Activated T-cell treated with anti-CD3 and anti-CD28 coated beads, Interleukin-2, amount 50 U/mL, for 72 hours (primary cell): Measurements from ENCODE around the gene IL15RA. TPM values are rescaled to one million over a fixed set of nuclear protein-coding genes. Genes with fewer than 3 reads are reported as not detected.

Experiments
- ATAC-seq, 2 donors: fragments of 150-1000 bp; cut with Tn5 transposase; replicated peaks in 1 of 2; 2 replicates each; pipeline ENCODE4 v1.10.0; 2021; ENCODE audit warnings: moderate library complexity in 2 of 2, mild to moderate bottlenecking in 1 of 2
- DNase-seq, 2 donors: peaks; one replicate each; pipeline ENCODE4 v3.0.0; 2021 to 2022; ENCODE audit warnings: mixed read lengths in 1 of 2
- H3K27ac Mint-ChIP-seq: one replicate; pipeline ENCODE4 v1.8.0; 2022; ENCODE audit warnings: mild to moderate bottlenecking, moderate library complexity, mixed read lengths
- H3K27me3 Mint-ChIP-seq: one replicate; pipeline ENCODE4 v1.8.0; 2022; ENCODE audit warnings: low read depth, mixed read lengths
- H3K36me3 Mint-ChIP-seq, 2 donors: one replicate each; pipeline ENCODE4 v1.8.0; 2022; ENCODE audit warnings: mixed read lengths in 2 of 2, mild to moderate bottlenecking in 1 of 2; ENCODE audit not compliant: insufficient read depth in 2 of 2
- H3K4me1 Mint-ChIP-seq: one replicate; pipeline ENCODE4 v1.8.0; 2022; ENCODE audit warnings: low read depth, mixed read lengths
- H3K4me3 Mint-ChIP-seq, 2 donors: one replicate each; pipeline ENCODE4 v1.8.0; 2022; ENCODE audit warnings: mild to moderate bottlenecking in 2 of 2, mixed read lengths in 2 of 2, moderate library complexity in 2 of 2
- H3K9me3 Mint-ChIP-seq, 2 donors: one replicate each; pipeline ENCODE4 v1.8.0; 2022; ENCODE audit warnings: mixed read lengths in 2 of 2
- total RNA-seq, 2 donors: library from RNA; stranded (reverse); gene quantifications; one replicate each; pipeline ENCODE4 v1.2.3, GENCODE V29; 2022

IL15RA gene
- total RNA-seq, 2 donors from 2014 or later = 23.7 to 30.0 TPM

DNA sequence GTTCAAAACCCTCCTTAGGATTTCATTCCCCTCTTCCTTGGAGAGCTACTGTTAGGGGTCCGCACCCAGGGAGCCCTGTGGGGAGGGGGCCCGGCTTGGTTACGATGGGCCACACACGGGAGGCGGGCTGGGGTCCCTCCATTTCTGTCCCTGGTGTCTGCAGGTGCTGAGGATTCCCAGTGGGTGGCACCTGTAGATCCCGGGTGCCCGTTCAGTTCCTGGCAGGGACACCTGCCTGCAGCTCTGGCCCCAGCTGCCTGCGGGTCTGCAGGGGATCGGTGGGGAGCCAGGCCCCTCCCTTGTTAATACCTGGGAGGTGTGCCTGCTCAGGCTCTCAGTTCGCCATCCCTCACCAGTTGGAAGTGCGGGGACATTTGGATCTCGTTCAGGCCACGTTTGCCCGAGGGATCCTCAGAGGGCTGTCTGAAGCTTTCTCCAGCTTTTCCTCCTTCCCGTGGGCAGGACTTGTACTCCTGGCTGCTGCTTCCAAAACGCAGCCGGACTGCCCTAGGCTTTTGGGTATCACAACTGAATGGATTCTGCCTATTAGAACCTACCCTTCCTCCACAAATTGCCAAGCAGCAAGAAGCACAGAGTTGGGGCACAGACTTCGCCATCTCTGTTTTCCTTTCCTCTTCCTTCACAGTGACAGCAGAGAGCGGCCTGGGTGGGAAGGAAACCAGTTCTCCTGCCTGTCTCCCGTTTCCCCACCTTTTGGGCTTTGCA lies 22.3 kb upstream of the IL15RA start:
- peaks cover 31% of the 10 kb centered on the region for H3K4me1 Mint-ChIP-seq
- ATAC-seq (no peak), DNase-seq (no peak)
- H3K9me3 Mint-ChIP-seq = no peaks in the 10 kb centered on the region
- H3K27ac Mint-ChIP-seq = no peak overlapping the region
- H3K27me3 Mint-ChIP-seq = peaks cover 10% of the 10 kb centered on the region
- H3K36me3 Mint-ChIP-seq = no peaks in the 10 kb centered on the region
- H3K4me3 Mint-ChIP-seq = no peak overlapping the region

- H3K4me3 Mint-ChIP-seq = no peak overlapping the region
- no peak overlapping the region for H3K27ac Mint-ChIP-seq
- H3K27me3 Mint-ChIP-seq = peaks cover 10% of the 10 kb centered on the region
- H3K36me3 Mint-ChIP-seq = peaks cover 7 to 9% of the 10 kb centered on the region in 2 donors
- DNase-seq (no peak), ATAC-seq (no peak)
- peaks cover 7 to 8% of the 10 kb centered on the region in 2 donors for H3K9me3 Mint-ChIP-seq
- H3K4me1 Mint-ChIP-seq = peaks cover 5% of the 10 kb centered on the region
These were observed 19.4 kb upstream of the IL15RA start for GRCh38 chr10:5996696-5997095.

DNA sequence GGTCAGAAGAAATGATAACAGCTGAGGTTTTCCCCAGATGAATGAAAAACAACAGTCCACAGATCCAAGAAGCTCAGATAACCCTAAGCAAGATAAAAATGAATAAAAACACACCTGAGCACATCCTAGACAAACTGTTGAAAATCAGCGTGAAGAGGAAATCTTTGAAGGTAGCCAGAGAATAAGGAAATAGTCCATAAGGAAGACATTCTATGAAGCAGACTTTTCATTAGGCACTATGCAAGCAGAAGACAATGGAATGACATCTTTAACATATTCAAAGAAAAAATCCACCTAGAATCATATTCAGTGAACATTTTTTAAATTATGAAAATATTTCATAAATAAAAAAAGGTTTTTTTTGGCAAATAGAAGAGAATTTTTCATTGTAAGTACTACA lies 15.1 kb upstream of the IL15RA start:
- peaks cover 8 to 9% of the 10 kb centered on the region in 2 donors for H3K9me3 Mint-ChIP-seq
- ATAC-seq = no peak
- H3K27ac Mint-ChIP-seq = no peak overlapping the region
- no peak overlapping the region for H3K4me3 Mint-ChIP-seq
- H3K36me3 Mint-ChIP-seq = peaks cover 10 to 13% of the 10 kb centered on the region in 2 donors
- peaks cover 11% of the 10 kb centered on the region for H3K4me1 Mint-ChIP-seq
- no peaks in the 10 kb centered on the region for H3K27me3 Mint-ChIP-seq
- DNase-seq = no peak

- Mint-ChIP-seq H3K27me3 (peaks cover 6% of the 10 kb centered on the region), H3K36me3 (peaks cover 10 to 13% of the 10 kb centered on the region in 2 donors), H3K27ac (peak overlapping the region; percentile 36), H3K4me1 (peaks cover 12% of the 10 kb centered on the region), H3K4me3 (no peak overlapping the region), H3K9me3 (peaks cover 8 to 9% of the 10 kb centered on the region in 2 donors)
- DNase-seq (no peak), ATAC-seq (no peak)
These were observed 14.4 kb upstream of the IL15RA start for GRCh38 chr10:5991708-5992107.

DNA sequence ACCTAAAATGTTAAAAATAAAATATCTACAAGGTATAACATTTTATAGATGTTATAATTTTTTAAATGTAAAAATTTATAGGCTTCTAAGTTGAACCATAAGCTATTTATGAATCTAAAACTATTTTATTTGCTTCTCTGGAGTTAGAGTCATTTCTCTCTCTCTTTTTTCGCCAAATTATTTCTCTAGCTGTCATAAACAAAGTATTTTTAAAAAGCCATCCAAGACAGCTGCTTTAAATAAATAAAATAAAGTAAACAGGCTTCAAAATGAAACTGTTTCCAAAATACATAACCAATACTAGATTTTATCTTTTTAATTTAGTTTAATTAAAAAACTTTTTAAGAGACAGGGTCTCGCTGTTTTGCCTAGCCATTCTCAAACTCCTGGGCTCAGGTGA lies 12.4 kb upstream of the IL15RA start:
- H3K9me3 Mint-ChIP-seq = peaks cover 8 to 9% of the 10 kb centered on the region in 2 donors
- no peak for ATAC-seq
- no peak overlapping the region for H3K27ac Mint-ChIP-seq
- peaks cover 10 to 13% of the 10 kb centered on the region in 2 donors for H3K36me3 Mint-ChIP-seq
- H3K27me3 Mint-ChIP-seq = peaks cover 7% of the 10 kb centered on the region
- no peak overlapping the region for H3K4me3 Mint-ChIP-seq
- peaks cover 12% of the 10 kb centered on the region for H3K4me1 Mint-ChIP-seq
- no peak for DNase-seq

GRCh38 chr10:5988336-5988920 lies 11.1 kb upstream of the IL15RA start:
- no peak for DNase-seq
- Mint-ChIP-seq H3K36me3 (peaks cover 10 to 12% of the 10 kb centered on the region in 2 donors), H3K4me1 (peaks cover 12% of the 10 kb centered on the region), H3K27me3 (peaks cover 13% of the 10 kb centered on the region), H3K9me3 (peaks cover 8 to 9% of the 10 kb centered on the region in 2 donors), H3K4me3 (peak overlapping the region; percentile 23 to 28), H3K27ac (no peak overlapping the region)
- ATAC-seq = no peak

GRCh38 chr10:5987747-5988146 lies 10.4 kb upstream of the IL15RA start:
- H3K36me3 Mint-ChIP-seq = peaks cover 10% of the 10 kb centered on the region in 2 donors
- DNase-seq (no peak), ATAC-seq (peak; percentile 58 to 80)
- H3K27me3 Mint-ChIP-seq = peaks cover 17% of the 10 kb centered on the region
- no peak overlapping the region for H3K27ac Mint-ChIP-seq
- peak overlapping the region; percentile 23 to 28 for H3K4me3 Mint-ChIP-seq
- H3K4me1 Mint-ChIP-seq = peaks cover 12% of the 10 kb centered on the region
- peaks cover 8% of the 10 kb centered on the region in 2 donors for H3K9me3 Mint-ChIP-seq

DNA sequence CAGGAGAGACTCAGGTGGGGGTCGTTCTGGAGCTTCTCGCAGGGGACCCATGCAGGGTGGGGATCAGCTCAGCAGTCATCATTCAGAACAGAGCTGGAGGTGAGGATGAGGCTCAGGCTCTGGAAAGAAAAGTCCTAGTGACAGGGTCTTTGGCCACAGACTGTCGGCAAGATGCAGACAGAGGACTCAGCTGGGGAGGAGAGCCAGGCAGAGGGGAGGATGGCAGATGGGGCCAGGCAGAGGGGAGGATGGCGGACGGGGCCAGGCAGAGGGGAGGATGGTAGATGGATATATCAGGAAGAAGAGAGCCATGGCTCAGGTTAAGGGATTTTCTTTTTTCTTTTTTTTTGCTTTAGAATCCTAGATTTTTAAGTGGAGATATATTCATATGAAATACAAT lies 7.7 kb upstream of the IL15RA start:
- Mint-ChIP-seq H3K4me1 (peaks cover 12% of the 10 kb centered on the region), H3K4me3 (no peak overlapping the region), H3K36me3 (no peaks in the 10 kb centered on the region), H3K27me3 (peaks cover 26% of the 10 kb centered on the region), H3K9me3 (no peaks in the 10 kb centered on the region), H3K27ac (no peak overlapping the region)
- ATAC-seq (no peak), DNase-seq (no peak)

GRCh38 chr10:5983774-5984173 lies 6.4 kb upstream of the IL15RA start:
- Mint-ChIP-seq H3K27me3 (peaks cover 26% of the 10 kb centered on the region), H3K36me3 (no peaks in the 10 kb centered on the region), H3K4me1 (peaks cover 12% of the 10 kb centered on the region)

DNA sequence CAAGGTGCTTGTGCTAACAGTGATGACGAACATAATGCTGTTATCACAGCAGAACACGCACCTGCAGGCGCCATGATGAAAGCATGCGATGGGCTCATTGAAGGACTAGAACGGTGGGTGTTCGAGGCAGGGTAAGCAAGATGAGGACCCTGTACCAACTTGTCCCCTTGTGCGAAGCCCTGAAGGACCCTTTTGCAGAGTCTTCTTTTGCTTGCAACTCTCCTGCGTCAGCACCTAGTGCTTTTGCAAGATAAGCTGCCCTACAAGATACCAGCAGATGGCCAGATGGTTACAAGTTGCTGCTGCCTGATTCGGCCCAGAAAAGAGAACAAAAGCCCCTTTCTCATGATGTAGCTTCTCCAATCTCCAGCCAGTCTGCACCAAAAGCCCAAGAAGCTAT lies 4.2 kb upstream of the IL15RA start:
- H3K27me3 Mint-ChIP-seq = peaks cover 19% of the 10 kb centered on the region

More at GRCh38 chr10:5983774-5984173, 6.4 kb upstream of the IL15RA start:
- Mint-ChIP-seq H3K4me3 (no peak overlapping the region), H3K9me3 (no peaks in the 10 kb centered on the region), H3K27ac (no peak overlapping the region)
- DNase-seq = no peak
- no peak for ATAC-seq

DNA sequence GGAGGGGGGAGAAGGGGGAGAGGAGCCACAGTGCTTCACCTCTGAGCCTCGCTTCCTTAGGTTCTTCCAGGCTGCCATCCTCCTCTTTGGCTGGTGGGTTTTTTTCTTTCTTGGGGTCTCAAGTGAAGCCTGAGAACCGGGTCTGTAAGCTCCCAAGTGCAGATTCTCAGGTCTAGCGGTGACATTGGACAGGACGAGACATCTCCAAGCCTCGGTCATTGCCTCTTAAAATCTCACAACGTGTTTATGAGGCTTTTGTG lies 817 bp upstream of the IL15RA start:
- Mint-ChIP-seq H3K36me3 (peaks cover 6 to 7% of the 10 kb centered on the region in 2 donors), H3K27me3 (peaks cover 10% of the 10 kb centered on the region), H3K4me1 (peaks cover 27% of the 10 kb centered on the region), H3K27ac (peak overlapping the region; percentile 94), H3K9me3 (no peaks in the 10 kb centered on the region), H3K4me3 (peak overlapping the region; percentile 96 to 97)
- ATAC-seq = no peak
- no peak for DNase-seq

More for the DNA sequence above, 4.2 kb upstream of the IL15RA start:
- no peaks in the 10 kb centered on the region for H3K4me1 Mint-ChIP-seq
- H3K36me3 Mint-ChIP-seq = peaks cover 0 to under 1% of the 10 kb centered on the region in 2 donors
- no peaks in the 10 kb centered on the region for H3K9me3 Mint-ChIP-seq
- no peak overlapping the region for H3K27ac Mint-ChIP-seq
- DNase-seq = no peak
- no peak for ATAC-seq
- H3K4me3 Mint-ChIP-seq = no peak overlapping the region

DNA sequence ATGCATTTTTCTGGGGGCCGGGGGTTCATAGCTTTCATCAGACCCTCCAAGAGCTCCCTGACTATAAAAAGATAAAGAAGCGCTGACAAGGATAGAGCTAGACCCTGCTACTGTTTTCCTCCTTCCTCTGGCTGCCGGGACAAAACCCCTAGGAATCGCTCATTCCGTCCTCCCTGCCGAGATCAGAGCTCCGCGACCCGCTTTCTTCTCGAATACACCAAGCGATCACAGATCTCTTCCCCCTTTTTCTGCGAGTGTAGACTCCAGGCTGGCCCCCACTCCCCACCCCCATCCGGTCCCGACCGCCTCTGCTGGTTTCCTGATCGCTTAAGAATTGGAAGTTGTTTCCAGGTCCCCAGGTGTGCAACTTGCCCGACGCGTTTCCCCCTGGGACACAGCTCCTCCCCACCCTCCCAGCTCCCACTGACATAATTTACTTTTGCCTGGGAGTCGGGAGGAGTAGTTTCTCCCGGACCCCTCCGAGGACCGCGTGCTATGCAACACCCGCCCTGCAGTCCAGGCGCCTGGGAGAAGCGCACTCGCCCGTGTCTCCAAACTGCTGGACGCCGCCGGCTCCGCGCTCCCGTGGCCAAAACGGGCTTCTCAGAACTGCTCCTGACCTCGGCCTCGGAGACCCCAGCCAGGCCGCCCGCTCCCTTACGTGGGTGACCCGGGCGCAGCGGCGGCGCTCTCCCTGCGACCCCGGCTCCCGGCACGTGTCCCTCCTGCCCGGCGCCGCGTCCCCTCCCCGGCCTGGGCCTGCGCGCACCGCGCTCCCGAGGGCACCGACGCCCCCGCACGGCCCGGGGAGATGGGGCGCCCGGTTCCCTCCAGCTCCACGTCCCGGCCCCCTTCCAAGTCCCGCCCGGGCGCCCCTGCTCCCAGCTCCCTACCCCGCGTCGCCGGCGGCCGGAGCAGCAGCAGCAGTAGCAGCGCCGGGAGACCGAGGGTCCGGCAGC lies 552 bp downstream of the IL15RA start:
- DNase-seq (peak; percentile 44 to 51), ATAC-seq (peak; percentile 10)
- H3K36me3 Mint-ChIP-seq = peaks cover 6 to 7% of the 10 kb centered on the region in 2 donors
- H3K4me3 Mint-ChIP-seq = peak overlapping the region; percentile 96 to 97
- H3K9me3 Mint-ChIP-seq = no peaks in the 10 kb centered on the region
- H3K27ac Mint-ChIP-seq = peak overlapping the region; percentile 95
- H3K27me3 Mint-ChIP-seq = peaks cover 8% of the 10 kb centered on the region
- peaks cover 39% of the 10 kb centered on the region for H3K4me1 Mint-ChIP-seq
